B cell (primary cell): Measurements from ENCODE around the gene CALM3. TPM values are rescaled to one million over a fixed set of nuclear protein-coding genes. Genes with fewer than 3 reads are reported as not detected.
"Not testable (repeated sequence)": the region's sequence is repeated elsewhere in the genome, so short reads cannot be mapped to it uniquely, and the experiment has no call there.

Source experiments
- ATAC-seq: fragments of 200-7000 bp; cut with Tn5 transposase; one replicate; pipeline ENCODE4 v1.10.0; 2021; ENCODE audit warnings: low read depth, mild to moderate bottlenecking, moderate number of reproducible peaks, moderate library complexity
- CTCF ChIA-PET: fragments of 350-600 bp; sonication (Branson Sonifier 250); formaldehyde crosslinking; loops from one replicate; lab custom pipeline; 2021; ENCODE audit warnings: antibody characterized with exemption, inconsistent platforms; lab: Charles Lee
- POLR2A ChIA-PET: fragments of 350-600 bp; sonication (Branson Sonifier 250); formaldehyde crosslinking; loops from one replicate; lab custom pipeline; 2021; ENCODE audit warnings: antibody characterized with exemption; lab: Charles Lee
- DNase-seq: peaks from one replicate; pipeline ENCODE4 v3.0.0; 2013
- H2AFZ ChIP-seq: 2 replicates; pipeline ENCODE4 v1.6.1; 2012; ENCODE audit warnings: mild to moderate bottlenecking, low read depth, low read length; ENCODE audit not compliant: insufficient read depth, poor library complexity, severe bottlenecking
- H3K27ac ChIP-seq, 2 donors: 1 replicate in 1 of 2; 2 replicates in 1 of 2; pipeline ENCODE4 v1.5.1; 2012 to 2013; ENCODE audit warnings: low read length in 2 of 2, mild to moderate bottlenecking in 2 of 2, moderate library complexity in 1 of 2
- H3K27me3 ChIP-seq, 4 experiments: fragments of 200-600 bp in 1 of 4; sonication (generic) in 1 of 4; replicated peaks in 1 of 4; 1 replicate in 2 of 4; 2 replicates in 2 of 4; pipeline versions ENCODE4 v1.6.1 to v1.7.0; 2013 to 2016; ENCODE audit warnings: low read length in 3 of 4, mild to moderate bottlenecking in 2 of 4, mixed read lengths in 1 of 4, moderate library complexity in 1 of 4; ENCODE audit not compliant: insufficient read depth in 4 of 4, control insufficient read depth in 3 of 4; ENCODE audit errors: control extremely low read depth in 1 of 4
- H3K36me3 ChIP-seq, 2 experiments: replicated peaks in 1 of 2; 1 replicate in 1 of 2; 2 replicates in 1 of 2; pipeline versions ENCODE4 v1.6.1 to v1.7.1; 2013; ENCODE audit warnings: low read length in 1 of 2; ENCODE audit not compliant: insufficient read depth in 2 of 2, control insufficient read depth in 1 of 2; ENCODE audit errors: control extremely low read depth in 1 of 2, extremely low read depth in 1 of 2
- H3K4me1 ChIP-seq, 2 donors: fragments of 200-600 bp in 1 of 2; sonication (generic) in 1 of 2; 1 replicate in 1 of 2; 2 replicates in 1 of 2; pipeline versions ENCODE4 v1.5.1 to v1.6.1; 2013 to 2017; ENCODE audit warnings: low read length in 2 of 2; ENCODE audit not compliant: control insufficient read depth in 2 of 2, insufficient read depth in 2 of 2
- H3K4me2 ChIP-seq: replicated peaks from 2 replicates; pipeline ENCODE3; 2012; ENCODE audit warnings: mild to moderate bottlenecking, low read depth, low read length; ENCODE audit not compliant: poor library complexity, severe bottlenecking
- H3K4me3 ChIP-seq, 5 experiments: fragments of 200-600 bp in 1 of 5; sonication (generic) in 1 of 5; 1 replicate in 3 of 5; 2 replicates in 2 of 5; pipeline versions ENCODE4 v1.5.1 to v1.7.0; 2011 to 2016; ENCODE audit warnings: low read length in 4 of 5, mild to moderate bottlenecking in 4 of 5, low read depth in 2 of 5, control low read depth in 1 of 5, moderate library complexity in 1 of 5; ENCODE audit not compliant: insufficient read depth in 1 of 5; ENCODE audit errors: control extremely low read depth in 1 of 5, extremely low read depth in 1 of 5
- H3K79me2 ChIP-seq: fragments of 200-600 bp; sonication (generic); one replicate; pipeline ENCODE4 v1.6.0; 2016; ENCODE audit warnings: low read length; ENCODE audit not compliant: control insufficient read depth, insufficient read depth
- H3K9ac ChIP-seq: fragments of 200-600 bp; sonication (generic); 2 replicates; pipeline ENCODE4 v1.6.1; 2017; ENCODE audit warnings: mild to moderate bottlenecking, low read length, moderate library complexity
- H3K9me3 ChIP-seq, 3 donors: one replicate each; pipeline versions ENCODE4 v1.6.1 to v1.7.1; 2013; ENCODE audit warnings: low read length in 2 of 3; ENCODE audit not compliant: control insufficient read depth in 2 of 3, insufficient read depth in 1 of 3; ENCODE audit errors: control extremely low read depth in 1 of 3
- H4K20me1 ChIP-seq: 2 replicates; pipeline ENCODE4 v1.6.0; 2012; ENCODE audit warnings: mild to moderate bottlenecking, low read length; ENCODE audit not compliant: insufficient read depth, control insufficient read depth, poor library complexity, severe bottlenecking
- H3K27ac Mint-ChIP-seq: one replicate; pipeline ENCODE4 v1.8.0; 2021; ENCODE audit warnings: mixed read lengths
- H3K27me3 Mint-ChIP-seq: one replicate; pipeline ENCODE4 v1.8.0; 2021; ENCODE audit warnings: mixed read lengths
- H3K4me1 Mint-ChIP-seq: one replicate; pipeline ENCODE4 v1.8.0; 2021; ENCODE audit warnings: mixed read lengths
- H3K4me3 Mint-ChIP-seq: one replicate; pipeline ENCODE4 v1.8.0; 2021; ENCODE audit warnings: mixed read lengths
- H3K9me3 Mint-ChIP-seq: one replicate; pipeline ENCODE4 v1.8.0; 2022; ENCODE audit warnings: mixed read lengths; ENCODE audit not compliant: insufficient read depth
- EZH2 ChIP-seq: IDR thresholded peaks from 2 replicates; pipeline ENCODE4 v1.6.1; 2012; ENCODE audit warnings: borderline replicate concordance, low read depth, mild to moderate bottlenecking, moderate library complexity, low read length; ENCODE audit not compliant: insufficient read depth, poor library complexity, severe bottlenecking
- WGBS: methylation state at CpG from one replicate; pipeline ENCODE4 v1.1.5; 2013; ENCODE audit warnings: missing lambda C conversion rate; ENCODE audit not compliant: insufficient coverage; 5-methylcytosine and 5-hydroxymethylcytosine counted together
- intact Hi-C: fragments of 100-400 bp; cut with micrococcal nuclease; formaldehyde crosslinking; loops from one replicate; pipeline ENCODE4 v1.10.0; 2022
- polyA plus RNA-seq: library from polyadenylated mRNA; depleted of rRNA; stranded (reverse); fragments of >200 nt; gene quantifications from 2 replicates; pipeline ENCODE4 v1.2.3, GENCODE V29; 2012
- total RNA-seq, 2 donors: library from RNA; stranded (reverse); fragments of 120-200 nt in 1 of 2; gene quantifications; 1 replicate in 1 of 2; 2 replicates in 1 of 2; pipeline versions ENCODE4 v1.2.3 to v1.2.4, GENCODE V29; 2013 to 2022
- TF ChIP-seq, protein P1 (sequence below): fragments of 200-600 bp; IDR thresholded peaks from one replicate; pipeline ENCODE4 v1.8.0; 2022; ENCODE audit warnings: antibody characterized with exemption, mild to moderate bottlenecking

The CALM3 gene
- total and polyA plus RNA-seq, 2 donors (not counting 1 experiment from before 2014, with no cell fraction given), result 99.0 to 99.3 TPM

DNA sequence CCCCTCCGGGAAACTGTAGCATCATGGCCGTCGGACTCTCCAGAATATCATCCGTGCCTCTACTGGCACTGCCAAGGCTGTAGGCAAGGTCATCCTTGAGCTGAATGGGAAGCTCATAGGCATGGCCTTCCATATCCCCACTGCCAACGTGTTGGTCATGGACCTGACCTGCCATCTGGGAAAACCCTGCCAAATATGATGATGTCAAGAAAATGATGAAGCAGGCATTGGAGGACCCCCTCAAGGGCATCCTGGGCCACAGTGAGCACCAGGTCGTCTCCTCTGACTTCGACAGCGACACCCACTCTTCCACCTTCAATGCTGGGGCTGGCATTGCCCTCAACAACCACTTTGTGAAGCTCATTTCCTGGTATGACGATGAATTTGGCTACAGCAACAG lies 41.9 kb upstream of the CALM3 start:
- no peaks in the 10 kb centered on the region for H3K4me1 Mint-ChIP-seq
- TF ChIP-seq, protein P1, sequence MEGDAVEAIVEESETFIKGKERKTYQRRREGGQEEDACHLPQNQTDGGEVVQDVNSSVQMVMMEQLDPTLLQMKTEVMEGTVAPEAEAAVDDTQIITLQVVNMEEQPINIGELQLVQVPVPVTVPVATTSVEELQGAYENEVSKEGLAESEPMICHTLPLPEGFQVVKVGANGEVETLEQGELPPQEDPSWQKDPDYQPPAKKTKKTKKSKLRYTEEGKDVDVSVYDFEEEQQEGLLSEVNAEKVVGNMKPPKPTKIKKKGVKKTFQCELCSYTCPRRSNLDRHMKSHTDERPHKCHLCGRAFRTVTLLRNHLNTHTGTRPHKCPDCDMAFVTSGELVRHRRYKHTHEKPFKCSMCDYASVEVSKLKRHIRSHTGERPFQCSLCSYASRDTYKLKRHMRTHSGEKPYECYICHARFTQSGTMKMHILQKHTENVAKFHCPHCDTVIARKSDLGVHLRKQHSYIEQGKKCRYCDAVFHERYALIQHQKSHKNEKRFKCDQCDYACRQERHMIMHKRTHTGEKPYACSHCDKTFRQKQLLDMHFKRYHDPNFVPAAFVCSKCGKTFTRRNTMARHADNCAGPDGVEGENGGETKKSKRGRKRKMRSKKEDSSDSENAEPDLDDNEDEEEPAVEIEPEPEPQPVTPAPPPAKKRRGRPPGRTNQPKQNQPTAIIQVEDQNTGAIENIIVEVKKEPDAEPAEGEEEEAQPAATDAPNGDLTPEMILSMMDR, result no peak
- TF ChIP-seq EZH2, result no peak
- no peak overlapping the region for H3K4me3 ChIP-seq
- no peak overlapping the region for H3K4me2 ChIP-seq
- no peak for ATAC-seq
- no peaks in the 10 kb centered on the region for H3K9me3 Mint-ChIP-seq
- H3K4me3 Mint-ChIP-seq, result no peak overlapping the region
- WGBS, result 100% methylated on average over 7 of the region's 9 CpGs
- no peak overlapping the region for H3K27ac ChIP-seq
- H3K27me3 ChIP-seq, result peaks cover 0 to 3% (median 0%) of the 10 kb centered on the region in 4 experiments
- CTCF ChIA-PET, result no interaction called here
- H3K27ac Mint-ChIP-seq, result no peak overlapping the region
- no peaks in the 10 kb centered on the region for H3K4me1 ChIP-seq
- H3K9ac ChIP-seq, result no peak overlapping the region
- intact Hi-C loops, result no loop called here
- peaks cover 0 to 8% (median 0%) of the 10 kb centered on the region in 3 donors for H3K9me3 ChIP-seq
- peaks cover 15% of the 10 kb centered on the region for H3K27me3 Mint-ChIP-seq
- no peaks in the 10 kb centered on the region for H3K36me3 ChIP-seq
- DNase-seq, result no peak
- H3K79me2 ChIP-seq, result no peaks in the 10 kb centered on the region
- H4K20me1 ChIP-seq, result no peaks in the 10 kb centered on the region
- POLR2A ChIA-PET, result no interaction called here
- no peak overlapping the region for H2AFZ ChIP-seq

DNA sequence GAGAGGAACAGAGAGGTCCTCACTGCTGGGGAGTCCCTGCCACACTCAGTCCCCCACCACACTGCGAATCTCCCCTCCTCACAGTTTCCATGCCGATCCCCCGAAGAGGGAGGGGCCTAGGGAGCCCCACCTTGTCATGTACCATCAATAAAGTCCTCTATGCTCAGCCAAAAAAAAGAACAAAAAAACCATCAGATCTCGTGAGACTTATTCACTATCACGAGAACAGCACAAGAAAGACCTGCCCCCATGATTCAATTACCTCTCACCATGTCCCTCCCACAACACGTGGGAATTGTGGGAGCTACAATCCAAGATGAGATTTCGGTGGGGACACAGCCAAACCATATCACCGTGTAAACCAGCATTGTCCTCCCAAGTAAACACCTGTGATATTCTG lies 41.5 kb upstream of the CALM3 start:
- H3K27me3 ChIP-seq, H3K27ac ChIP-seq, ATAC-seq, intact Hi-C loops, H3K9ac ChIP-seq, H3K36me3 ChIP-seq, H3K79me2 ChIP-seq, POLR2A ChIA-PET, CTCF ChIA-PET, H3K27ac Mint-ChIP-seq, H2AFZ ChIP-seq, H3K4me2 ChIP-seq, H3K4me1 Mint-ChIP-seq, H3K9me3 ChIP-seq, DNase-seq, H4K20me1 ChIP-seq, H3K4me3 Mint-ChIP-seq, H3K4me3 ChIP-seq, H3K9me3 Mint-ChIP-seq, H3K4me1 ChIP-seq: not testable (repeated sequence)
- 100% methylated on average over 6 of the region's 8 CpGs for WGBS
- peaks cover 15% of the 10 kb centered on the region for H3K27me3 Mint-ChIP-seq
